Measurements from ENCODE around the gene MFAP3. TPM values are rescaled to one million over a fixed set of nuclear protein-coding genes. Genes with fewer than 3 reads are reported as not detected.

MFAP3 gene
- total and polyA plus RNA-seq, 10 of the 15 experiments (the other 5 are each of a cell fraction or from before 2014, with no cell fraction given): 2.5 to 22.9 (median 13.4) TPM

DNA sequence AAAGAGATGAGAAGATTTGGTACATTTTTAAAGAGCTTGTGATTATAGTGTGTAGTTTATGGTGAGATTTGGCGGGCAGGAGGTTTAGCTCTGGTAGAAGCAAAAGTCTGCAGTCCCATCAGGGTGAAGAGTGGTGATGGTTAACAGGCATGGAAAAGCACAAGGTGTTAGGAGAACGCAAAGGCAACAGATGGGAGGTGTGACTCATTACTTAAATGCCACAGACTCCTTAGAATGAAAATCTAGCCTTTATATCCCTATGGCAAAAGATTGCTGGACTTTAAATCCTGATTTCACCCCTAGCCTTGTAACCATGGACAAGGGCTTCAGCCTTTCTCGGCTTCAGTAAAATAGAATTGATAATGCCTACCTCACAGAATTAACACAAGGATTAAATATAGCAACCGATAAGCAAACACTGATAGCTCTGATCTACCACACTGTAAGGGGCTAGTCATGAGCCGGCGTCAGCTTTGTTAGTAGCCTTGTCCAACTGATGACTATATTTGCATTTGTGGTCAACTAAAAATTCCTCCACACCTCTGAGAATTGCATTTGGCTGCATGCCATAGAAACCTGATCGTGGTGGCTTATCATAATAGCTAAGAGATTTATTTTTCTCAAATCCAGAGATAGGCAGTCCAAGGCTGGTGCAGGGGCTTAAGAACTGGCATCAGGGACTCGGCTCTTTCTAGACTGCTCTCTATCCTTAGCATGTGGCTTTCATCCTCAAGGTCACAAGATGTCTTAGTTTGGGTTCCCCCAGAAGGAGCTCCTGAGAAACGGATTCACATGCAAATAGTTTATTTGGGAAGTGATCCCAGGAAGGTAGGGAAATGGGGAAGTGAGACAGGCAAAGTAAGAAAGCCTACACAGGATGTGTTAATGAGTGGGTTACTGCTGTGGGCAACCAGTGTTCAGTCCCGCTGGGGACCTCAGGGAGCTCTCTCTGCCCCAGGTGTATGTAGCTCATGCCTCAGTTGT is 19.6 kb downstream of the MFAP3 start (continued):
- TF ChIP-seq, protein P1, sequence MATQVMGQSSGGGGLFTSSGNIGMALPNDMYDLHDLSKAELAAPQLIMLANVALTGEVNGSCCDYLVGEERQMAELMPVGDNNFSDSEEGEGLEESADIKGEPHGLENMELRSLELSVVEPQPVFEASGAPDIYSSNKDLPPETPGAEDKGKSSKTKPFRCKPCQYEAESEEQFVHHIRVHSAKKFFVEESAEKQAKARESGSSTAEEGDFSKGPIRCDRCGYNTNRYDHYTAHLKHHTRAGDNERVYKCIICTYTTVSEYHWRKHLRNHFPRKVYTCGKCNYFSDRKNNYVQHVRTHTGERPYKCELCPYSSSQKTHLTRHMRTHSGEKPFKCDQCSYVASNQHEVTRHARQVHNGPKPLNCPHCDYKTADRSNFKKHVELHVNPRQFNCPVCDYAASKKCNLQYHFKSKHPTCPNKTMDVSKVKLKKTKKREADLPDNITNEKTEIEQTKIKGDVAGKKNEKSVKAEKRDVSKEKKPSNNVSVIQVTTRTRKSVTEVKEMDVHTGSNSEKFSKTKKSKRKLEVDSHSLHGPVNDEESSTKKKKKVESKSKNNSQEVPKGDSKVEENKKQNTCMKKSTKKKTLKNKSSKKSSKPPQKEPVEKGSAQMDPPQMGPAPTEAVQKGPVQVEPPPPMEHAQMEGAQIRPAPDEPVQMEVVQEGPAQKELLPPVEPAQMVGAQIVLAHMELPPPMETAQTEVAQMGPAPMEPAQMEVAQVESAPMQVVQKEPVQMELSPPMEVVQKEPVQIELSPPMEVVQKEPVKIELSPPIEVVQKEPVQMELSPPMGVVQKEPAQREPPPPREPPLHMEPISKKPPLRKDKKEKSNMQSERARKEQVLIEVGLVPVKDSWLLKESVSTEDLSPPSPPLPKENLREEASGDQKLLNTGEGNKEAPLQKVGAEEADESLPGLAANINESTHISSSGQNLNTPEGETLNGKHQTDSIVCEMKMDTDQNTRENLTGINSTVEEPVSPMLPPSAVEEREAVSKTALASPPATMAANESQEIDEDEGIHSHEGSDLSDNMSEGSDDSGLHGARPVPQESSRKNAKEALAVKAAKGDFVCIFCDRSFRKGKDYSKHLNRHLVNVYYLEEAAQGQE (IDR thresholded peaks at IDR 0.05; ENCODE audit: low read depth, low read length): no peak
- TF ChIP-seq, protein P2, sequence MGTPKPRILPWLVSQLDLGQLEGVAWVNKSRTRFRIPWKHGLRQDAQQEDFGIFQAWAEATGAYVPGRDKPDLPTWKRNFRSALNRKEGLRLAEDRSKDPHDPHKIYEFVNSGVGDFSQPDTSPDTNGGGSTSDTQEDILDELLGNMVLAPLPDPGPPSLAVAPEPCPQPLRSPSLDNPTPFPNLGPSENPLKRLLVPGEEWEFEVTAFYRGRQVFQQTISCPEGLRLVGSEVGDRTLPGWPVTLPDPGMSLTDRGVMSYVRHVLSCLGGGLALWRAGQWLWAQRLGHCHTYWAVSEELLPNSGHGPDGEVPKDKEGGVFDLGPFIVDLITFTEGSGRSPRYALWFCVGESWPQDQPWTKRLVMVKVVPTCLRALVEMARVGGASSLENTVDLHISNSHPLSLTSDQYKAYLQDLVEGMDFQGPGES (IDR thresholded peaks at IDR 0.05): no peak
- peak; percentile 25; the same call in 1 of the 2 replicates for TF ChIP-seq IRF4 (IDR thresholded peaks at IDR 0.05; ENCODE audit: low read depth, low read length)
- no peak for TF ChIP-seq ESRRA (IDR thresholded peaks at IDR 0.05; ENCODE audit: low read length)
- TF ChIP-seq SUPT20H (IDR thresholded peaks at IDR 0.05; ENCODE audit: borderline replicate concordance, control insufficient read depth, low read depth, low read length): no peak
- TF ChIP-seq, protein P3, sequence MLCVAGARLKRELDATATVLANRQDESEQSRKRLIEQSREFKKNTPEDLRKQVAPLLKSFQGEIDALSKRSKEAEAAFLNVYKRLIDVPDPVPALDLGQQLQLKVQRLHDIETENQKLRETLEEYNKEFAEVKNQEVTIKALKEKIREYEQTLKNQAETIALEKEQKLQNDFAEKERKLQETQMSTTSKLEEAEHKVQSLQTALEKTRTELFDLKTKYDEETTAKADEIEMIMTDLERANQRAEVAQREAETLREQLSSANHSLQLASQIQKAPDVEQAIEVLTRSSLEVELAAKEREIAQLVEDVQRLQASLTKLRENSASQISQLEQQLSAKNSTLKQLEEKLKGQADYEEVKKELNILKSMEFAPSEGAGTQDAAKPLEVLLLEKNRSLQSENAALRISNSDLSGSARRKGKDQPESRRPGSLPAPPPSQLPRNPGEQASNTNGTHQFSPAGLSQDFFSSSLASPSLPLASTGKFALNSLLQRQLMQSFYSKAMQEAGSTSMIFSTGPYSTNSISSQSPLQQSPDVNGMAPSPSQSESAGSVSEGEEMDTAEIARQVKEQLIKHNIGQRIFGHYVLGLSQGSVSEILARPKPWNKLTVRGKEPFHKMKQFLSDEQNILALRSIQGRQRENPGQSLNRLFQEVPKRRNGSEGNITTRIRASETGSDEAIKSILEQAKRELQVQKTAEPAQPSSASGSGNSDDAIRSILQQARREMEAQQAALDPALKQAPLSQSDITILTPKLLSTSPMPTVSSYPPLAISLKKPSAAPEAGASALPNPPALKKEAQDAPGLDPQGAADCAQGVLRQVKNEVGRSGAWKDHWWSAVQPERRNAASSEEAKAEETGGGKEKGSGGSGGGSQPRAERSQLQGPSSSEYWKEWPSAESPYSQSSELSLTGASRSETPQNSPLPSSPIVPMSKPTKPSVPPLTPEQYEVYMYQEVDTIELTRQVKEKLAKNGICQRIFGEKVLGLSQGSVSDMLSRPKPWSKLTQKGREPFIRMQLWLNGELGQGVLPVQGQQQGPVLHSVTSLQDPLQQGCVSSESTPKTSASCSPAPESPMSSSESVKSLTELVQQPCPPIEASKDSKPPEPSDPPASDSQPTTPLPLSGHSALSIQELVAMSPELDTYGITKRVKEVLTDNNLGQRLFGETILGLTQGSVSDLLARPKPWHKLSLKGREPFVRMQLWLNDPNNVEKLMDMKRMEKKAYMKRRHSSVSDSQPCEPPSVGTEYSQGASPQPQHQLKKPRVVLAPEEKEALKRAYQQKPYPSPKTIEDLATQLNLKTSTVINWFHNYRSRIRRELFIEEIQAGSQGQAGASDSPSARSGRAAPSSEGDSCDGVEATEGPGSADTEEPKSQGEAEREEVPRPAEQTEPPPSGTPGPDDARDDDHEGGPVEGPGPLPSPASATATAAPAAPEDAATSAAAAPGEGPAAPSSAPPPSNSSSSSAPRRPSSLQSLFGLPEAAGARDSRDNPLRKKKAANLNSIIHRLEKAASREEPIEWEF (IDR thresholded peaks at IDR 0.05; ENCODE audit: insufficient replicate concordance, low read depth, low read length): no peak
- TF ChIP-seq SMC3 (IDR thresholded peaks at IDR 0.05; ENCODE audit: borderline replicate concordance, low read length): no peak
- TF ChIP-seq DPF2 (IDR thresholded peaks at IDR 0.05): peak; percentile 73; the same call in 1 of the 2 replicates
- TF ChIP-seq, protein P4, sequence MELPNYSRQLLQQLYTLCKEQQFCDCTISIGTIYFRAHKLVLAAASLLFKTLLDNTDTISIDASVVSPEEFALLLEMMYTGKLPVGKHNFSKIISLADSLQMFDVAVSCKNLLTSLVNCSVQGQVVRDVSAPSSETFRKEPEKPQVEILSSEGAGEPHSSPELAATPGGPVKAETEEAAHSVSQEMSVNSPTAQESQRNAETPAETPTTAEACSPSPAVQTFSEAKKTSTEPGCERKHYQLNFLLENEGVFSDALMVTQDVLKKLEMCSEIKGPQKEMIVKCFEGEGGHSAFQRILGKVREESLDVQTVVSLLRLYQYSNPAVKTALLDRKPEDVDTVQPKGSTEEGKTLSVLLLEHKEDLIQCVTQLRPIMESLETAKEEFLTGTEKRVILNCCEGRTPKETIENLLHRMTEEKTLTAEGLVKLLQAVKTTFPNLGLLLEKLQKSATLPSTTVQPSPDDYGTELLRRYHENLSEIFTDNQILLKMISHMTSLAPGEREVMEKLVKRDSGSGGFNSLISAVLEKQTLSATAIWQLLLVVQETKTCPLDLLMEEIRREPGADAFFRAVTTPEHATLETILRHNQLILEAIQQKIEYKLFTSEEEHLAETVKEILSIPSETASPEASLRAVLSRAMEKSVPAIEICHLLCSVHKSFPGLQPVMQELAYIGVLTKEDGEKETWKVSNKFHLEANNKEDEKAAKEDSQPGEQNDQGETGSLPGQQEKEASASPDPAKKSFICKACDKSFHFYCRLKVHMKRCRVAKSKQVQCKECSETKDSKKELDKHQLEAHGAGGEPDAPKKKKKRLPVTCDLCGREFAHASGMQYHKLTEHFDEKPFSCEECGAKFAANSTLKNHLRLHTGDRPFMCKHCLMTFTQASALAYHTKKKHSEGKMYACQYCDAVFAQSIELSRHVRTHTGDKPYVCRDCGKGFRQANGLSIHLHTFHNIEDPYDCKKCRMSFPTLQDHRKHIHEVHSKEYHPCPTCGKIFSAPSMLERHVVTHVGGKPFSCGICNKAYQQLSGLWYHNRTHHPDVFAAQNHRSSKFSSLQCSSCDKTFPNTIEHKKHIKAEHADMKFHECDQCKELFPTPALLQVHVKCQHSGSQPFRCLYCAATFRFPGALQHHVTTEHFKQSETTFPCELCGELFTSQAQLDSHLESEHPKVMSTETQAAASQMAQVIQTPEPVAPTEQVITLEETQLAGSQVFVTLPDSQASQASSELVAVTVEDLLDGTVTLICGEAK (IDR thresholded peaks at IDR 0.05; ENCODE audit: borderline replicate concordance): no peak
- no peak for TF ChIP-seq SUZ12 (IDR thresholded peaks at IDR 0.05; ENCODE audit: unreplicated experiment)
- TF ChIP-seq SRF (IDR thresholded peaks at IDR 0.05; ENCODE audit: low read depth in 2 of 2, low read length in 2 of 2): 0 out of 4 replicates have a peak, but pooled peaks of 1 of the 2 experiments have one; percentile 11
- TF ChIP-seq CHD1 (IDR thresholded peaks at IDR 0.05; ENCODE audit: low read depth, low read length): no peak

Measured in GM12878 (cell line).